NOMO-1 treated with dmso at 0.1 percent for 144 hours (cell line): ENCODE measurements around the gene SMPX.

Source experiments
- DNase-seq: peaks from one replicate; lab custom pipeline; 2025; ENCODE audit not compliant: unreplicated experiment; lab: John Stamatoyannopoulos, UW

The SMPX gene

GRCh38 chrX:21658152-21658737 lies 99.7 kb downstream of the SMPX start, which contains the start of gene KLHL34:
Gene KLHL34, minus strand, starts transcription at chrX:21658330. Its CDS starts 542 bp downstream, at chrX:21657788.
- no peak for DNase-seq

DNA sequence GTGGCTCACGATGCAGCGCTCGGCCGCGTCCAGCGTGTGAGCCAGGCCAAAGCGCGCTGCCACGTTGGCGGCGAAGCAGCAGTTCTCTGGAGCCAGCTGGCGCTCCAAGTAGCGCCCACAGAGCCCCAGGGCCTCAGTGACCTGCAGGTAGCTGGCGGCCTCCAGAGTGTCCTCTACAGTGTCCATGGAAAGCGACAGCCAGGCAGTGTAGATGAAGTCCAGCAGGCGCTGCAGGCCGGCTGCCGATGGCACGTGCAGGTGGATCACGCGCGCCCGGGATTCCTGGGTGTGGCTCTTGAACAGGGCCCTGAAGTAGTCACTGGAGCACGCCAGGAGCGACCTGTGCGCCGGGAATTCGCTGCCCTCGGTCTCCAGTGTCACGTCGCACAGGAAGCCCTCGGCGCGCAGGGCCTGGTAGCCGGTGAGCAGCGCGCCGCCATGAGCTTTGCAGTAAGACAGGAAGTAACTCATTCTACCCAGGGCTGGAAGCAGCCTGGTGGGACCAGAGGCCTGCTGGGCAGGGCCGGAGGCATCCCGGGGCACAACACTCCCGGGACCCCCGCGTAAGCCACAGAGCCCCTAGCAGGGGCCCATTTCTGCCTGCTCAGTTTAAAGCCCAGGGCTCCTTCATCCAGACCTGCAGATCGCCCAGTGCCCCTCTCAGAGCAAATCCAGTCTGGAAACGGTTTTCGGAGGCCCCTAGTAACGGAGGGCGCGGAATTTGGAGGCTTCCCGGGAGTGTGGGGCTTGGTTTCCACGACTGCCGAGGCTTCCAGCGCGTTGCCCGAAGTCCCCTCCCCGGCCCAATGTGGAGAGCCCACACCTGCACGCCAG lies 100.4 kb downstream of the SMPX start:
- no peak for DNase-seq

GRCh38 chrX:21656587-21657317 lies 101.2 kb downstream of the SMPX start:
- no peak for DNase-seq
